Inflammatory macrophage treated with lipopolysaccharide for 4 hours (primary cell): ENCODE data around the gene RBKS.
A peak's percentile ranks its signal among the peaks of the same experiment; 100 is the strongest.

Experiments
- DNase-seq: peaks from one replicate; pipeline ENCODE4 v3.0.0-alpha.2; 2020

The RBKS gene

DNA sequence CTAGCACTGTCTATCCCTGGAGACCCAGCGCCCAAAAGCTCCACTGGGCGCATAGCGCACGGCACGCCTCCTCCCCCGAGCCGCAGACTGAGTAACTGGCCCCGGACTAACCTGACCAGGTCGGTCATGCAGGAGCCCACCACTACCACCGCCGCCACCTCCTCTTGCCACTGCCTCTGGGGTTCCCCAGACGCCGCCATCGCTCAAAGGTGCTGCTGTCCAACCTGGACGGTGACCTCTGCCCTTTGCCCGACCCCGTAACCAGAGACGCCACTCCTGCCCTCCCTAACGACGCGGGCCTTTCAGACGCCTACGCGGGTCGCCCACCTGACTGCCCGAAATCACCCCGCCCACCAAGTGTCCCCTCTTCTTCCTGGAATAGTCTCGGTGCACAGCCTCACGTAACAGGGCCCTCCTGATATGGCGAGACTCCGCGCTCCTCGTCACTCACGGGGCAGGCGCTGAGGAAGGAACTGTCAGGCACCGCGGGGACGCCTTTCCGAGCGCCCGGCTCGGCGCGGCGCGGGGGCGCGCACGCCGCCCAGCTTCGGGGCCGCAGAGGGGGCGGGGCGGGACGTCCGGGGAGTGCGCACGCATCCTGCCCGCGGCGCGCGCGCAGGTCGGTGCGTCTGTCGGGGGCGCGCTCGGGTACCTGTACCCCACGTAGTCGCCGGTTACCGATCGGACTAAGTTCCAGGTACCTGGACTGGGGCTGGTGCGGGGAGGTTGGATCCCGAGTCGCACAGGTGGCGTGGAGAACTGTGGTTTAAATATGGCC lies at the start of gene RBKS, which contains the start of gene BABAM2:
RBKS (minus strand) TSS at position 242 of the 778 bp plus-strand sequence; CDS start at position 200, 42 bp downstream.
BABAM2 (plus strand) TSS at position 584 of the 778 bp plus-strand sequence. CDS start 3,828 bp downstream, outside the sequence.
- DNase-seq = peak; percentile 89

DNA sequence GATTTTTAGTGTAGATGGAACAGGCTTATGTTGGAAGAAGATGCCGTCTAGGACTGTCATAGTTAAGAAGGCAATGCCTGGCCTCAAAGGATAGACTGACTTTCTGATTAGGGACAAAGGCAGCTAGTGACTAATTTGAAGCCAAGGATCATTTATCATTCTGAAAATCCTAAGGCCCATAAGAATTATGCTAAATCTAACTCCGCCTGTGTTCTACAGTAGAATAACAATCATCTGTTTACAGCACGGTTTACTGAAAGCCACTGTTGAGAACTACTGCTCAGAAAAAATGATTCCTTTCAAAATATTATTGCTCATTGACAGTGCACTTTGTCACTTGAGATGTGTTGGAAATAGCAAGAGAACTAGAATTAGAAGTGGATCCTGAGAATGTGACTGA lies 44.8 kb upstream of the RBKS start:
- no peak for DNase-seq

- DNase-seq = no peak
These were observed 42.2 kb upstream of the RBKS start for GRCh38 chr2:27932396-27932795.

- DNase-seq = no peak
These were observed 41.3 kb upstream of the RBKS start for GRCh38 chr2:27931361-27931950.

GRCh38 chr2:27929916-27930486 lies 39.8 kb upstream of the RBKS start:
- DNase-seq = no peak

DNA sequence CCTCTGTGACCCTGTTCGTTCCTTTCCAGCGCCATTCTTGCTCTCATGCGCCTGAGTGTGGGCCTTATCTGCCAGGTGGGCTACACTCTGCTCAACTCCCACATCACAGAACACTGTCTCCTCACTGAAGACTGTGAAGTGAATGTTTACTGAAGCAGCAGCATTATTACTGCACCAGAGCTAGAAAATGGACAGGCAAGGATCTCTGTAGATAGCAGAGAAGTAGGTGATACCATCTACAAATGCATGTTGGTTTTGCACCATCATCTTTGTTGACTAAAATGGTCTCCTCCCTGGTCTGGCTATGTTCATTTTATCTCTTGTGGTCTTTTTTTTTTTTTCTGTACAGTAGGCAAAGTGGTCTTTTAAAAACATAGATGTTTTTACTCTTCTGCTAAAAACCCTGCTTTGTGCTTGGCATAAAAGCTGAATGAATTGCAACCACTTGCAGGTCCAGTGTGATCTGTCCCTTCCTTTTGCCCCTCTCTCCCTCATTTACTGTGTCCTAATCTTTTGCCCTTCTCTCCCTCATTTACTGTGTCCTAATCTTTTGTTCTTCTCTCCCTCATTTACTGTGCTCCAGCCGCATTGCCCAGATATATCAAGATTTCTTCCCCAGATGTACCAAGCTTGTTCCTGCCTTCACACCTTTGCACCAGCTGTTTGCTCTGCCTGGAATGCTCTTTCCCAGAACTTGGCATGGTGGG lies 35.7 kb upstream of the RBKS start:
- no peak for DNase-seq

DNA sequence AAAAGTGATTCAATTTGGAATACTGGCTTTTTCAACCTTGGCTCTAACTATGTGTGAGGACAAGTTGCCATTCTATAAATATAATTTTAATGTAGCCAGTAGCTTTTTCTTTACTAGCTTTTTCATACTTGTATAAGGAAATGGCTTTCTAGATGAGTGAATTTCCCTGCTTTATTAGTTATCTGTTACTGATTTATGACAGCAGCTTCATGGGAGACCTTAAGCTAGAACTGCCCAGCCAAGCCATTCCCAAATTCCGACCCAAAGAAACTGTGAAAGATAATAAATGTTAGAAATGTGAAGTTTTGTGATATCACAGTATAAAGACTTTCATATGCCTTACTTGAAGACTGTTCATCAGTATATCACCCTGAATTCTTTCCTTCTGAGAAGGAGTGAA lies 32.7 kb upstream of the RBKS start:
- no peak for DNase-seq

DNA sequence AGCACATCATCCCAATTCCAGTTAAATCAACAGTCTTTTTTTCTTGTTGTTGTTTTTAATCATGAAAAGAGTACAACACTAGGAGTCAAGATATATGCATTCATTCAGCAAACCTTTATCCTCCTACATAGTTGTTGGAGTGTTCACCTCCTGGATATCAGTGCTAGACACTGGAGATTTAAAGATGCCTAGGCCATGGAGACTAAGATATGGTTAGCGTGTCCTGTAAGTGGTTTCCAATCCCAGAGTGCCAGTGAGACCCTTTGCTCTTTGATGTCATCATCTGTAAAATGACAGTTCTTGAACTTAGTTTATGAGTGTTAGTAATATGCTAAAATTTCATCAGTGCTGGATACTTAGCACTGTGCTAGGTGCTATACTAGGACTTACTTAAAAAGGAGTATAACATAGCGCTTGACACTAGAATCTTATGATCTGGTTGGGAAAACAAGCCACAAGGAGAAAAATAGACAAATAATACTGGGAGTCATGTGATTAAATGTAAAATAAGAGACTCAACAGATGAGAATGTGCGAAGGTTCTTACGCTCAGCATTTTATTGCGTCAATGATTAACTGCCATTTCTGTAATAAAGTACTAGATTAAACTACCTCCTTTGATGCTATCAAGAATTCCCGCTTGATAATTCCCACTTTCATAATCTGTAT lies 31.8 kb upstream of the RBKS start:
- DNase-seq = no peak

- no peak for DNase-seq
These were observed 31.2 kb upstream of the RBKS start for GRCh38 chr2:27921424-27921823.

GRCh38 chr2:27920148-27920885 lies 30.1 kb upstream of the RBKS start:
- peak; percentile 81 for DNase-seq

DNA sequence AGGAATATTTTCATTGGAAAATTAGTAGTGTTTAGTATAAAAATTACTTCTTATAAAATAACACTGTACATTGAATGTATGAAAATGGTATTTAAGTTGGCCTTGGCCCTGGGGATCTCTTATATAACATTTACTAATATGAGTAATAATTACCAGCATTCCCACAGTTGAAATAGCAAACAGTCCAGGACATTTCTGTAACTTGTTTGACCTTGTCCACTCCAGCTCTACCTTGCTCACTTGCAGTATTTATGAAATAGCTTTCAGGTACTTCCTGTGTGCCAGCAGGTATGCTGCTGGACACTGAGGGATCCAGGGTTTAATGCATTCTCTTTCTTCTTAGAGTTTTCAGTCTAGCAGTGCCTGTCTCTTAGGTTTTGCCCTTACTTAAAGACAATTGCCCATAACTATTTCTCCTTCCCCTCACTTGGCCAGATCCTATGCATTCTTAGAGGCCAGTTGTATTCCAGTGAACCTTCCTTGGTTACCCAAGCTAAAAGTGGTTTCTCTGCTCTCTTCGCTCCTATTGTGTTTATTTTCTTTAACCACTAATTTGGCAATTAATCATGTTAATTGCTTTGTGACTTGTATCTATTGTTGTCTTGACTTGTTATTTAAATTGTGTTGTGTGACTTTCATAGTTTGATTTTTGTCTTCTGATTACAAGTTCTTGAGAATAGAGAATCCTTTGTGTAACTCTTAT lies 26.3 kb upstream of the RBKS start:
- no peak for DNase-seq

- no peak for DNase-seq
These were observed 25.7 kb upstream of the RBKS start for GRCh38 chr2:27915874-27916273.

DNA sequence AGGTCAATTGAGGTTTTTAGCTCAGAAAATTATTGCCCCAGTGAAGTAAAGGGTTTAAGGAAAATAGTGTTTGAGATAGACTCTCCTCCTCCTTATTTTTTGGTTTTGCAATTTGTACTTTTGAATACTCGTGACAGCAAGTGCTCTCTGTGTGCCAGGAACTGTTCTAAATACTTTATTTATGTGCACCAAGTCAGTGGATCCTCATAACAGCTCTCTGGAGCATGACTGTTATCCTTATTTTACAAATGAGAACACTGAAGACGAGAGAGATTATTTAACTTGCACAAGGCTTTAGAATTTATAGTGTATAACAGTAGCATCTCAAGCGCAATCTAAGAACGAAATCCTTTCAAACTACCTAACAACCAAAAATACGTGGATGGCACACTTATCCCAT lies 25.0 kb upstream of the RBKS start:
- DNase-seq = no peak

DNA sequence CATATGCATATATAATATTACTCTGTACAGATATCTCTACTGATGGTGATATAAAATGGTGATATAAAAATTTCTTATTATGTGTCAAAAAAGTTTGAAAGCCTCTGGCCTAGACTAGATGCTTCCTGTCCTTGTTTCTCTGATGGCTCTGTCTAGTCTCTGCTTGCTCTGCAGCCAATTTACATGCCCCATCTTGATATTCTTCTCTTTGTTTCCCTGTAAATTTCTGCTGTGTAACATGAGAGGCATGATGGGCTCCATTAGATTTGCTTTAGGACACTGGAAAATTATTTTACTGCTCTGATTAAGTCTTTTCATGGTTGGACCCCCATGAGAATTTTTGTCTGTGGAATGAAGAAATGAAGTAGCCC lies 24.6 kb upstream of the RBKS start:
- DNase-seq = no peak

DNA sequence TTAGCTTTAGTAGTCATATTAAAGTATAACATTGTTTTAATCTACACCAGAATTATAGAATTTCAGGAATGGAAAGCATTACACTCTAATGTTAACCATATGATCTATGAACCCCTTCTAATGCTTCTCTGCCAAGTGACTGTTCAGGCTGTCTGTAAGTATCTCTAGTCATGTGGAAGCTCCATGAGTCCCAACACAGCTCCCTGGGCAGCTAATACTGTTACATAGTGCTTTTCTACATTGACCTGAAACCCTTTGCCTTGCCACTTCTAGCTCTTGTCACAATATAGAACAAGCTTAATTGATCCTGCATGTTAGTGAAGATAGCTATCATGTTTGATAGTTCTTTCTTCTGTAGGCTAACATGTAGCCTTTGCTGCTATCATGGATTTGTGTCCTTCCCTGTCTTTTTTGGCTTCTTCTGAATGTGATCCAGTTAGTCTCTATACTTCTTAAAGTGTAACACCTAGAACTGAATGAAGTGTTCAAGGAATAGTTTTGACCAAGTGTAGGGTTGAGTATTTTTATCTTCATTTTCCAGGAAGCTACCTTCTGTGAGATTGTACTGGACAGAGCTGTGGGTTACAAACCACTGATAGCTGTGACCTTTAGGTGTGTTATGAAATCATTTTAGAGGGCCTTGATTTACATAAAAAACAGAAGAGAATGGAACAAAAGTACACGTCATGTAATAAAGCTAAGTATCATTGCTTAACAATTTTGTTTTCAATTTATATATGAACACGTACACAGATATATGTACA lies 24.0 kb upstream of the RBKS start:
- DNase-seq = peak; percentile 59

DNA sequence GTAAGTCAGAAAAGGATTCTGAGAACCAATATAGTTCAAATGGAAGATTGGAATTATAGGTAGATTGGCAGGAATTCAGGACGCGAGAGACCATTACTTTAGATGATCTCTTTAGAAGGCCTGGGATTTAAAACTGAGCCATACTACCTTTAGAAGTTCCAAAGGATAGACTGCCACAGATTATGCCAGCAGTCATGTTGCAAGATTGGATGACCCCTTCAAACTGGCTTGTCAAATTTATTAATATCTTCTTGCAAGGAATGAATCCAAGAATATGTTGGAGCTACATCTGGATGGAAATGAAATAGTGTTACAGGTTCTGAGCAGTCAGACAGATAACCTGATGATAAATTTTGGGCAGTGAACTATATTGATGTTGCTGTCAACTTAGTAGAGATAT lies 22.3 kb upstream of the RBKS start:
- no peak for DNase-seq

DNA sequence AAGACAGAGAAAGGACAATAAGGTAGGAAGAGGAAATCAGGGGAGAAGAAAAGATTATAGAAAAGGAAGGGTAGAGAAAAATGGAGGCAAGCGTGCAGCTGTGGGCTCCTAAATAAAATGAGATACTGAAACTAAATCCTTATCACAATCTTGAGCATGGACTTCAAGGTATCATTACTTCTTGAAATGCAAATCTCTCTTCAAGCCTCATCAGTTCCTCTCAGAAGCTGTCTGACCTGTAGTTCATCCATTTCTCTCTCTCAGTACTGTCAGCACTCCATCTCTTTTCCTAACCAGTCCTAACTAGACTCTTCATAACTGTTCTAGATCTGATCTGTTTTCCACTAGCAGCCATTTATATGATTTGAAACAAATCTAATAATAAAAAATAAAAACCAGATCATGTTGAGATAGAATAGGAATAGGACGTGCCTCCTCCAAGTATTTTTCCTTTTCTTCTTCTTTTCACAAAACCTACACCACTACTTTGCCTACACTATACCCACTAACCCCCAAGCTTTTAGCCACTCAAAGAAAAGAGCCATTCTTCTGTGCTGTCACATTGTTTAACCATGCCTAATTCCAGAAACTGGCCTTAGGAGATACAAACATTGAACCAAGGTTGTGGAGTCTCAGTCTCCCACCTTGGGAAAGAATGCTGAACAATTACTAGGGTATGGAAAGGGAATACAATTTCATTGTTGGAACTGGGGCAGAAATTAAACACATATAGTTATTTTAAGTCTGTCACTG lies 21.4 kb upstream of the RBKS start:
- DNase-seq = no peak

DNA sequence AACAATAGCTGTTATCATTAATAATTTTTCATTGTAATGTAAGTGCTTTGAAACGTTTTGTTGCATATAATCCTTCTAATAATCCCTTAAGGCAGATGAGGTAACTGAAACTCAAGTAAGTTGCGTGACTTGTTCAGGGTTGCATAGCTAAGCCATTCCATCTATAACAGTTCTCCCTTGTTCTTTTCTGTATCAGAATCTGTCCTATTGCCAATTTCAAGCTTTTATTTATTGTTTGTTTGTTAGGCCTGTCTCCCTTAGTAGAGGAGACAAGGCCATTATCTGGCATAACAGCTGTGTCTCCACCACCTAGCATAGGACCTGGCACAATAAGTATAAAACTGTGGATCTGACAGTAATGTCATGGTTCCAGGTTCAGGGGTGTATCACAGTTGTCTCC lies 19.7 kb upstream of the RBKS start:
- DNase-seq = no peak

DNA sequence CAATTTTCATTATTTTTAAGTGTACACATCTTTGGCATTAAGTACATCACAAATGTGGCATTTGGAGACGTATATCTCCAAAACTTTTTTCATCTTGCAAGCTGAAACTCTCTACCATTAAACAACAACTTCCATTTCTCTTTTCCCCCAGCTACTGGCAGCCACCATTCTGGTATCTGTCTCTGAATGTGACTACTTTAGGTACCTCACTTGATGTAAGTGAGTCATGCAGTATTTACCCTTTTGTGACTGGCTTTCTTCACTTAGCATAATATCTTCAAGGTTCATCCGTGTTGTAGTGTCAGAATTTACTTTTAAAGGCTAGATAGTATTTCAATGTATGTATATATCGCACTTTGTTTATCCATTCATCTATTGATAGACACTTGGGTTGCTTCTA lies 17.4 kb upstream of the RBKS start:
- no peak for DNase-seq

GRCh38 chr2:27906074-27906473 lies 15.9 kb upstream of the RBKS start:
- DNase-seq = no peak

DNA sequence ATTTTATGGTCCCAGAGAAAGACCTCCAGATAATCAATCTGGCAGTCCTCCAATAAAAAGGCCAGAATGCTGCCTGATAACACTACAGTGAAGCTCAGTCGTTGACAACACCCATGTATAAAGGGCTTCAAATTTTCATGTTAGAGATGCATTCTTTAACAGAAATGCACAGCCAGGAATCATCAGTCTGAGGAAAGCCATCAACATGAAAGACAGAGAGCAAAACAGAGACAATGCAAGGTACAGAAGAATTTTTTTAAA lies 14.1 kb upstream of the RBKS start:
- no peak for DNase-seq
